ENCODE measurements around the gene YBX2.

YBX2 gene

GRCh38 chr17:7239091-7240027 is 55.1 kb downstream of the YBX2 start, which contains the start of gene PHF23:
TSS of gene PHF23 (minus strand) at chr17:7239457. CDS start at chr17:7239279, 178 bp downstream.
- peak; percentile 70 for ATAC-seq
- TF ChIP-seq ZFP30 (CRISPR knock-in tag; IDR thresholded peaks at IDR 0.05) (no peak), CSRNP3 (CRISPR knock-in tag; IDR thresholded peaks at IDR 0.05) (no peak), ZNF8 (CRISPR knock-in tag; IDR thresholded peaks at IDR 0.05) (no peak), TSHZ2 (CRISPR knock-in tag; IDR thresholded peaks at IDR 0.05) (peak; percentile 63), PATZ1 (CRISPR knock-in tag; IDR thresholded peaks at IDR 0.05; ENCODE audit: borderline replicate concordance) (no peak), ESRRG (CRISPR knock-in tag; IDR thresholded peaks at IDR 0.05) (no peak), CSDC2 (CRISPR knock-in tag; IDR thresholded peaks at IDR 0.05) (no peak), TCF4 (CRISPR knock-in tag; IDR thresholded peaks at IDR 0.05; ENCODE audit: borderline replicate concordance) (no peak), ZFP3 (CRISPR knock-in tag; IDR thresholded peaks at IDR 0.05) (no peak), GLIS3 (CRISPR knock-in tag; IDR thresholded peaks at IDR 0.05) (peak; percentile 74), ZC3H10 (CRISPR knock-in tag; IDR thresholded peaks at IDR 0.05) (no peak), PPARA (CRISPR knock-in tag; IDR thresholded peaks at IDR 0.05; ENCODE audit: borderline replicate concordance) (no peak), SNAI2 (CRISPR knock-in tag; IDR thresholded peaks at IDR 0.05) (no peak), POU6F1 (CRISPR knock-in tag; IDR thresholded peaks at IDR 0.05; ENCODE audit: borderline replicate concordance, low read depth) (no peak)

- no peak for ATAC-seq
- no peak for TF ChIP-seq OSR1 (CRISPR knock-in tag; IDR thresholded peaks at IDR 0.05)
- no peak for TF ChIP-seq CREB5 (CRISPR knock-in tag; IDR thresholded peaks at IDR 0.05; ENCODE audit: low read depth)
- no peak for TF ChIP-seq ESRRG (CRISPR knock-in tag; IDR thresholded peaks at IDR 0.05)
- no peak for TF ChIP-seq ISL1 (CRISPR knock-in tag; IDR thresholded peaks at IDR 0.05)
- TF ChIP-seq TSHZ2 (CRISPR knock-in tag; IDR thresholded peaks at IDR 0.05), result no peak
Measured at GRCh38 chr17:7238420-7239090, 55.9 kb downstream of the YBX2 start.

Data from SK-N-SH treated with all-trans-retinoic acid at 6 μM for 48 hours (cell line).